ENCODE results near the gene FSHR. TPM values are rescaled to one million over a fixed set of nuclear protein-coding genes. Genes with fewer than 3 reads are reported as not detected.

The FSHR gene
- total RNA-seq, result under 1 TPM in 2 of 9 donors, not detected in 7; 0.06 to 0.42 TPM
- polyA plus RNA-seq, result not detected
- long read RNA-seq, donor 1, result 0 reads
- long read RNA-seq, donor 2, result 0 reads
- long read RNA-seq, donor 3, result 0 reads
- long read RNA-seq, donor 4, result 0 reads
- long read RNA-seq, donor 5, result 0 reads
- long read RNA-seq, donor 6, result 0 reads
- long read RNA-seq, donor 7, result 0 reads
- long read RNA-seq, donor 8, result 0 reads
- long read RNA-seq, donor 9, result 0 reads
- long read RNA-seq, donor 10, result 0 reads

DNA sequence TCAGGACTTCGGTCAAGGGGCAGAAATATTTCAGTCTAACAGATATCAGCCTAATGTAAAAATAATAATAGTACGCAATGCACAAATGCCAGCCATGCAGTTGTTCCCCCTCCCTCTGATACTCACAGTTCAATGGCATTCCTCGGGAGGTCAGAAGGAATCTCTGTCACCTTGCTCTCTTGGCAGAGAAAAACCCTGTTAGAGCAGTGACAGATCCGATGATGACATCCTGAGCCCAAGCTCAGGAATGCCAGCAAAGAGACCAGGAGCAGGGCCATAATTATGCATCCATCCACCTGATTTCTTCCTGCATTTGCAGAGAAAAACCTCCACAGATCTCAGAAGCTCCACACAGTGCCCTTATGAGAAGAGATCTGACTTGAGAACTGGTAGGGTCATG lies at the start of gene FSHR:
Gene FSHR, minus strand, starts transcription at position 376 of the 400 bp plus-strand sequence. Its CDS starts 98 bp downstream, at position 278.
- Histone ChIP-seq H3K27ac (no peak within 1 kb of the TSS), H3K36me3 (replicated peaks in 1 of 2) (no peaks in the 10 kb centered on the region), H3K27me3 (no peaks in the 10 kb centered on the region), H3K4me1 (replicated peaks in 1 of 2) (no peaks in the 10 kb centered on the region), H3K9me3 (replicated peaks in 1 of 3) (no peaks in the 10 kb centered on the region), H3K4me3 (no peak within 1 kb of the TSS)
- DNase-seq, result no peak
- intact Hi-C loops (cut with DNase I), result no loop called here
- WGBS, 4 donors, result 31 to 45% (median 33%) methylated on average over 4 of the region's 4 CpGs
- TF ChIP-seq CTCF (IDR thresholded peaks at IDR 0.05) (no peak), POLR2A (IDR thresholded peaks at IDR 0.05) (no peak)

DNA sequence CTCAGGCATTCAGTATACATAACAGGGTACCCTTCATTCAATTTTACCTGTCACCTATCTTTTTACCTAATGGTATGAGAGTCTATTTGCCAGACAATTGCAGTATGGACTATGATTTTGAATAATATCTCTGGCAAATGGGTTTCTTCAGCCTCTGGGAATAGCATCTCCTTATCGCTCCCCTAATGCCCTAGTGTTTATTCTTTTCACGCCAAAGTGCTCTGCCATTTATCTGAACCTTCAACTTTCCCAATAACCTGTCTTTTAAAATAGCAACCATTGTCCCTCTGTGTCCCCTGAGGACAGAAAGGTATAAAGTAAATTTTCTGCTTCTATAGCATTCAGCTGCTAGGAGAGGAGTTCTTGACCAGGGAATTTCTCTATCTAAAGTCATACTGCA lies 45.0 kb upstream of the FSHR start:
- intact Hi-C loops (cut with DNase I), result no loop called here
- WGBS, 4 donors, result 75 to 86% (median 81%) methylated on average over 2 of the region's 2 CpGs
- no peaks in the 10 kb centered on the region for H3K36me3 ChIP-seq (replicated peaks in 1 of 2)
- TF ChIP-seq CTCF (IDR thresholded peaks at IDR 0.05) (no peak), POLR2A (IDR thresholded peaks at IDR 0.05) (no peak)
- H3K27me3 ChIP-seq, result no peaks in the 10 kb centered on the region
- H3K9me3 ChIP-seq (replicated peaks in 1 of 3), result no peaks in the 10 kb centered on the region
- H3K27ac ChIP-seq, result no peak overlapping the region
- H3K4me1 ChIP-seq (replicated peaks in 1 of 2), result no peaks in the 10 kb centered on the region
- no peak overlapping the region for H3K4me3 ChIP-seq
- no peak for DNase-seq

DNA sequence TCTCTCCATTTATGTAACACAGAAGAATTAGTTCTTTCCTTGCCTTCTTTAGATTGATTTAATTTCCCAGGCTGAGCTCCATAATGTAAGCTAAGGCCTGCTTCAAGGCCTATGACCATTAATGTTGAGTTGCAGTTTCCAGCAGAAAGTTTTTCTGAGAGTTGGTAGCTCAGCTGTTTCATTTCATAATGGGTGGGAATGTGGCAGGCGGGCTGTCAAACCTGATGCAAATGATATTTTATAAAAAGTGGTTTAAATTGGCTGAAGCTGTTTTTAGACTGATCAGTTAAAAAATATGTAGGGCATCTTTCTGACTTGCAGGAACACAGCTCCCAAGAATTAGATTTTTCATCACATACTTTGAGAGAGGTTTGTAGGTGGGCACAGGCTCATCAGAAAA lies 40.4 kb upstream of the FSHR start:
- 73 to 94% (median 83%) methylated on average over 1 of the region's 1 CpG for WGBS, 4 donors
- Histone ChIP-seq H3K36me3 (replicated peaks in 1 of 2) (no peaks in the 10 kb centered on the region), H3K27ac (no peak overlapping the region), H3K4me1 (replicated peaks in 1 of 2) (no peaks in the 10 kb centered on the region), H3K4me3 (no peak overlapping the region), H3K27me3 (no peaks in the 10 kb centered on the region), H3K9me3 (replicated peaks in 1 of 3) (no peaks in the 10 kb centered on the region)
- no peak for DNase-seq
- TF ChIP-seq POLR2A (IDR thresholded peaks at IDR 0.05), result no peak
- TF ChIP-seq CTCF (IDR thresholded peaks at IDR 0.05), result no peak
- intact Hi-C loops (cut with DNase I), result no loop called here

GRCh38 chr2:49192036-49192435 lies 37.7 kb upstream of the FSHR start:
- H3K36me3 ChIP-seq (replicated peaks in 1 of 2), result no peaks in the 10 kb centered on the region
- no peak for TF ChIP-seq CTCF (IDR thresholded peaks at IDR 0.05)
- TF ChIP-seq POLR2A (IDR thresholded peaks at IDR 0.05), result no peak
- H3K27me3 ChIP-seq, result no peaks in the 10 kb centered on the region
- H3K4me1 ChIP-seq (replicated peaks in 1 of 2), result no peaks in the 10 kb centered on the region
- H3K9me3 ChIP-seq (replicated peaks in 1 of 3), result no peaks in the 10 kb centered on the region
- intact Hi-C loops (cut with DNase I), result no loop called here
- H3K4me3 ChIP-seq, result no peak overlapping the region
- H3K27ac ChIP-seq, result no peak overlapping the region
- DNase-seq, result no peak
- 70 to 87% (median 85%) methylated on average over 1 of the region's 1 CpG for WGBS, 4 donors

All from adrenal gland (tissue), 19 donors.